ENCODE results near the gene TMEM198. TPM values are rescaled to one million over a fixed set of nuclear protein-coding genes. Genes with fewer than 3 reads are reported as not detected.
A peak's percentile ranks its signal among the peaks of the same experiment; 100 is the strongest.

Gene TMEM198
- total RNA-seq, 1 experiment from 2014 or later: 1.1 TPM

- H3K9me3 ChIP-seq (ENCODE audit: low read length): no peaks in the 10 kb centered on the region
- ChIA-PET POLR2A (ENCODE audit: unreplicated experiment) (no interaction called here), CTCF (interaction anchor here (0.5 to 1.0 kb wide), 2 partner anchors 148 to 681 kb away, joined by 3 to 10 read pairs; partner anchors contain the start of gene WNT6)
- peaks cover 7% of the 10 kb centered on the region; the same call in 1 of the 2 replicates for H3K4me1 ChIP-seq (ENCODE audit: insufficient read depth, low read length)
- no peaks in the 10 kb centered on the region for H3K9me2 ChIP-seq (replicated peaks; ENCODE audit: low read length)
- intact Hi-C loops (cut with micrococcal nuclease): no loop called here
- no peak for TF ChIP-seq EZH2 (IDR thresholded peaks at IDR 0.05; ENCODE audit: low read length, unreplicated experiment)
- no peak for TF ChIP-seq CTCF (conservative IDR thresholded peaks at IDR 0.05; ENCODE audit: low read depth, low read length)
- no peak for TF ChIP-seq EZH2phosphoT487 (IDR thresholded peaks at IDR 0.05; ENCODE audit: borderline replicate concordance, low read length)
- no peaks in the 10 kb centered on the region for H3K27me3 ChIP-seq (ENCODE audit: low read length)
- H3K4me2 ChIP-seq (ENCODE audit: low read length): peak overlapping the region; percentile 92; the same call in 1 of the 2 replicates
- H3K36me3 ChIP-seq (ENCODE audit: low read depth, low read length): peaks cover 13% of the 10 kb centered on the region
- DNase-seq: no peak
- no peak overlapping the region for H3K27ac ChIP-seq (ENCODE audit: low read length)
- no peaks in the 10 kb centered on the region for H3F3A ChIP-seq (ENCODE audit: low read length, unreplicated experiment)
- no TSS peak for BruUV-seq (replicated peaks)
- H4K20me1 ChIP-seq (ENCODE audit: low read length): no peaks in the 10 kb centered on the region
- no peak overlapping the region for H3K9ac ChIP-seq (ENCODE audit: low read length)
- H3K79me2 ChIP-seq (ENCODE audit: low read length): peaks cover 14% of the 10 kb centered on the region
- H2AFZ ChIP-seq (ENCODE audit: low read length): no peak overlapping the region
- ATAC-seq: no peak
- no peak overlapping the region for H3K4me3 ChIP-seq (ENCODE audit: low read length)
These were observed 2.9 kb upstream of the TMEM198 start for GRCh38 chr2:219540784-219541504.

GRCh38 chr2:219541611-219542180, 2.1 kb upstream of the TMEM198 start:
- intact Hi-C loops (cut with micrococcal nuclease): no loop called here
- H3K4me1 ChIP-seq (ENCODE audit: insufficient read depth, low read length): peaks cover 7% of the 10 kb centered on the region; the same call in 1 of the 2 replicates
- peak overlapping the region; percentile 92 for H3K4me2 ChIP-seq (ENCODE audit: low read length)
- H3K27me3 ChIP-seq (ENCODE audit: low read length): no peaks in the 10 kb centered on the region
- H3K27ac ChIP-seq (ENCODE audit: low read length): no peak overlapping the region
- no peaks in the 10 kb centered on the region for H3K9me3 ChIP-seq (ENCODE audit: low read length)
- peak; percentile 91 for DNase-seq
- peak overlapping the region; percentile 86; the same call in 1 of the 2 replicates for H3K9ac ChIP-seq (ENCODE audit: low read length)
- H3F3A ChIP-seq (ENCODE audit: low read length, unreplicated experiment): no peaks in the 10 kb centered on the region
- peaks cover 14% of the 10 kb centered on the region for H3K79me2 ChIP-seq (ENCODE audit: low read length)
- no TSS peak for BruUV-seq (replicated peaks)
- H4K20me1 ChIP-seq (ENCODE audit: low read length): no peaks in the 10 kb centered on the region
- ChIA-PET POLR2A (ENCODE audit: unreplicated experiment) (no interaction called here), CTCF (interaction anchor here (0.6 to 1.0 kb wide), 2 partner anchors 11 to 147 kb away, joined by 3 to 7 read pairs; no protein-coding TSS in a partner anchor)
- peaks cover 13% of the 10 kb centered on the region for H3K36me3 ChIP-seq (ENCODE audit: low read depth, low read length)
- H2AFZ ChIP-seq (ENCODE audit: low read length): peak overlapping the region; percentile 51; the same call in 1 of the 2 replicates
- TF ChIP-seq CTCF (conservative IDR thresholded peaks at IDR 0.05; ENCODE audit: low read depth, low read length): peak; percentile 100
- no peak for TF ChIP-seq EZH2phosphoT487 (IDR thresholded peaks at IDR 0.05; ENCODE audit: borderline replicate concordance, low read length)
- H3K9me2 ChIP-seq (replicated peaks; ENCODE audit: low read length): no peaks in the 10 kb centered on the region
- ATAC-seq: peak; percentile 23
- H3K4me3 ChIP-seq (ENCODE audit: low read length): peak overlapping the region; percentile 91

Measured in PC-3 (cell line).